GM23338 (cell line): ENCODE results near the gene USH2A. TPM values are rescaled to one million over a fixed set of nuclear protein-coding genes. Genes with fewer than 3 reads are reported as not detected.

Experiments
- ATAC-seq: fragments of 200-7000 bp; cut with Tn5 transposase; 3 replicates; pipeline ENCODE4 v1.9.1; 2020
- DNase-seq: peaks from one replicate; pipeline ENCODE4 v3.0.0-alpha.2; 2015; ENCODE audit warnings: low spot score
- H2AFZ ChIP-seq: fragments of 200-600 bp; sonication (generic); 2 replicates; pipeline ENCODE4 v1.8.0; 2016; ENCODE audit warnings: antibody characterized with exemption, mild to moderate bottlenecking, moderate library complexity
- H3F3A ChIP-seq: fragments of 200-600 bp; sonication (generic); replicated peaks from 2 replicates; pipeline ENCODE4 v1.8.0; 2017; ENCODE audit warnings: antibody characterized with exemption, mixed run types, low read depth
- H3K27ac ChIP-seq: fragments of 200-600 bp; sonication (generic); 2 replicates; pipeline ENCODE4 v1.6.1; 2016; ENCODE audit warnings: low read depth
- H3K27me3 ChIP-seq: fragments of 200-600 bp; sonication (generic); 2 replicates; pipeline ENCODE4 v1.8.0; 2016; ENCODE audit warnings: mild to moderate bottlenecking, mixed run types, moderate library complexity; ENCODE audit not compliant: insufficient read depth
- H3K36me3 ChIP-seq: fragments of 200-600 bp; sonication (generic); 2 replicates; pipeline ENCODE4 v1.8.0; 2016; ENCODE audit warnings: mild to moderate bottlenecking; ENCODE audit not compliant: insufficient read depth
- H3K4me1 ChIP-seq: fragments of 200-600 bp; sonication (generic); 2 replicates; pipeline ENCODE4 v1.8.0; 2016; ENCODE audit warnings: mild to moderate bottlenecking, moderate library complexity; ENCODE audit not compliant: insufficient read depth
- H3K4me2 ChIP-seq: fragments of 200-600 bp; sonication (generic); 2 replicates; pipeline ENCODE4 v1.7.1; 2017; ENCODE audit warnings: mixed run types
- H3K4me3 ChIP-seq: fragments of 200-600 bp; sonication (generic); 2 replicates; pipeline ENCODE4 v1.6.1; 2016; ENCODE audit warnings: mixed run types
- H3K79me2 ChIP-seq: fragments of 200-600 bp; sonication (generic); replicated peaks from 2 replicates; pipeline ENCODE4 v1.8.0; 2017; ENCODE audit warnings: mild to moderate bottlenecking; ENCODE audit not compliant: insufficient read depth
- H3K9me2 ChIP-seq: fragments of 200-600 bp; sonication (generic); 2 replicates; pipeline ENCODE4 v1.8.0; 2017; ENCODE audit not compliant: insufficient read depth
- H4K20me1 ChIP-seq: fragments of 200-600 bp; sonication (generic); replicated peaks from 2 replicates; pipeline ENCODE4 v1.8.0; 2017; ENCODE audit warnings: mild to moderate bottlenecking; ENCODE audit not compliant: insufficient read depth
- H3K27ac Mint-ChIP-seq: 2 replicates; pipeline ENCODE4 v1.8.0; 2020; ENCODE audit warnings: inconsistent platforms, mild to moderate bottlenecking, moderate library complexity, mixed read lengths
- H3K27me3 Mint-ChIP-seq: 3 replicates; pipeline ENCODE4 v1.8.0; 2022; ENCODE audit warnings: low read depth, mild to moderate bottlenecking, moderate library complexity, mixed read lengths, inconsistent platforms; ENCODE audit not compliant: insufficient read depth, poor library complexity
- H3K36me3 Mint-ChIP-seq: 3 replicates; pipeline ENCODE4 v1.8.0; 2021; ENCODE audit warnings: low read depth, mild to moderate bottlenecking, inconsistent platforms, moderate library complexity, mixed read lengths
- H3K4me1 Mint-ChIP-seq: 3 replicates; pipeline ENCODE4 v1.8.0; 2020; ENCODE audit warnings: mild to moderate bottlenecking, inconsistent platforms, mixed read lengths
- H3K4me3 Mint-ChIP-seq: 3 replicates; pipeline ENCODE4 v1.8.0; 2021; ENCODE audit warnings: moderate library complexity, mild to moderate bottlenecking, inconsistent platforms, mixed read lengths
- H3K9me3 Mint-ChIP-seq: 3 replicates; pipeline ENCODE4 v1.8.0; 2020; ENCODE audit warnings: moderate library complexity, mild to moderate bottlenecking, inconsistent platforms, mixed read lengths
- CREB1 ChIP-seq: fragments of 250-450 bp; sonication (Bioruptor Pico); IDR thresholded peaks from 2 replicates; pipeline ENCODE4 v1.5.0; 2020; ENCODE audit warnings: low read depth, mild to moderate bottlenecking, moderate library complexity
- CTCF ChIP-seq, 2 experiments: fragments of 200-600 bp in 1 of 2; sonication (generic) in 1 of 2; conservative IDR thresholded peaks; 2 replicates each; pipeline versions ENCODE4 v1.5.1 to v1.6.1; 2016 to 2017; ENCODE audit warnings: antibody characterized with exemption in 2 of 2, low read depth in 2 of 2, mild to moderate bottlenecking in 2 of 2, moderate library complexity in 1 of 2
- EZH2 ChIP-seq: fragments of 200-600 bp; sonication (generic); IDR thresholded peaks from one replicate; pipeline ENCODE4 v1.8.0; 2017; ENCODE audit warnings: antibody characterized with exemption, mild to moderate bottlenecking, low read depth; ENCODE audit not compliant: unreplicated experiment
- JUNB ChIP-seq: IDR thresholded peaks from one replicate; pipeline ENCODE4 v1.6.1; 2016; ENCODE audit warnings: antibody characterized with exemption; ENCODE audit not compliant: unreplicated experiment
- POLR2AphosphoS5 ChIP-seq: IDR thresholded peaks from 2 replicates; pipeline ENCODE4 v1.6.1; 2016; ENCODE audit warnings: antibody characterized with exemption, low read depth
- REST ChIP-seq: IDR thresholded peaks from one replicate; pipeline ENCODE4 v1.6.1; 2018; ENCODE audit warnings: antibody characterized with exemption; ENCODE audit not compliant: unreplicated experiment
- STAT1 ChIP-seq: IDR thresholded peaks from one replicate; pipeline ENCODE4 v1.6.1; 2016; ENCODE audit warnings: antibody characterized with exemption; ENCODE audit not compliant: unreplicated experiment
- ZNF331 ChIP-seq: fragments of 250-450 bp; sonication (Bioruptor Pico); IDR thresholded peaks from 2 replicates; pipeline ENCODE4 v1.5.0; 2020; ENCODE audit warnings: low read depth, mild to moderate bottlenecking, moderate library complexity
- ZNF462 ChIP-seq: fragments of 250-450 bp; sonication (Bioruptor Pico); IDR thresholded peaks from 2 replicates; pipeline ENCODE4 v1.5.0; 2020; ENCODE audit warnings: mild to moderate bottlenecking, moderate library complexity
- polyA plus RNA-seq: library from polyadenylated mRNA; unstranded; fragments of >200 nt; fragmentation: Nextera tagmentation; extraction: Ambion mirVana; gene quantifications from 2 replicates; pipeline ENCODE4 v1.2.1, GENCODE V29; 2016
- total RNA-seq: library from RNA; depleted of rRNA; stranded (reverse); fragments of >200 nt; shearing (Covaris generic); gene quantifications from 2 replicates; pipeline ENCODE4 v1.2.3, GENCODE V29; 2014

Gene USH2A
- total and polyA plus RNA-seq, 2 experiments from 2014 or later: 0.03 TPM

- no peak for TF ChIP-seq ZNF462 (CRISPR knock-in tag)
Observed at GRCh38 chr1:216081445-216081844, 341.8 kb downstream of the USH2A start (continued).

- Mint-ChIP-seq H3K27ac (no peak overlapping the region), H3K4me3 (no peak overlapping the region), H3K36me3 (no peaks in the 10 kb centered on the region), H3K27me3 (no peaks in the 10 kb centered on the region), H3K9me3 (no peaks in the 10 kb centered on the region), H3K4me1 (peaks cover 12% of the 10 kb centered on the region; the same call in 2 of the 3 replicates)
- H3K27me3 ChIP-seq: no peaks in the 10 kb centered on the region
- no peaks in the 10 kb centered on the region for H4K20me1 ChIP-seq
- no peaks in the 10 kb centered on the region for H3K9me2 ChIP-seq
- no peaks in the 10 kb centered on the region for H3F3A ChIP-seq
- H3K4me2 ChIP-seq: no peak overlapping the region
- H3K27ac ChIP-seq: no peak overlapping the region
- no peak overlapping the region for H2AFZ ChIP-seq
- ATAC-seq (no peak), DNase-seq (no peak)
- no peaks in the 10 kb centered on the region for H3K36me3 ChIP-seq
- TF ChIP-seq STAT1 (no peak), ZNF331 (CRISPR knock-in tag) (no peak)
- no peaks in the 10 kb centered on the region for H3K79me2 ChIP-seq
- peaks cover 8% of the 10 kb centered on the region; the same call in 1 of the 2 replicates for H3K4me1 ChIP-seq
- H3K4me3 ChIP-seq: no peak overlapping the region
Observed at GRCh38 chr1:216076751-216077150, 346.5 kb downstream of the USH2A start.

- Histone ChIP-seq H3K4me1 (peaks cover 8% of the 10 kb centered on the region; the same call in 1 of the 2 replicates), H3K4me3 (no peak overlapping the region), H3K27ac (no peak overlapping the region), H3K9me2 (no peaks in the 10 kb centered on the region), H3F3A (no peaks in the 10 kb centered on the region), H3K4me2 (no peak overlapping the region), H3K79me2 (no peaks in the 10 kb centered on the region), H3K36me3 (no peaks in the 10 kb centered on the region), H3K27me3 (no peaks in the 10 kb centered on the region), H2AFZ (peak overlapping the region; percentile 93), H4K20me1 (no peaks in the 10 kb centered on the region)
- Mint-ChIP-seq H3K4me1 (peaks cover 12% of the 10 kb centered on the region; the same call in 2 of the 3 replicates), H3K9me3 (no peaks in the 10 kb centered on the region), H3K4me3 (no peak overlapping the region), H3K27ac (peak overlapping the region; percentile 83; the same call in 1 of the 2 replicates), H3K27me3 (no peaks in the 10 kb centered on the region), H3K36me3 (no peaks in the 10 kb centered on the region)
- DNase-seq (peak; percentile 21), ATAC-seq (peak; percentile 74)
- TF ChIP-seq CREB1 (CRISPR knock-in tag) (no peak), CTCF (conservative IDR thresholded peaks at IDR 0.05; ENCODE audit: low read depth in 2 of 2) (no peak), POLR2AphosphoS5 (no peak), REST (no peak), JUNB (no peak), EZH2 (no peak)
Observed at GRCh38 chr1:216075339-216075738, 347.9 kb downstream of the USH2A start.
